ENCODE measurements around the gene CCDC86. TPM values are rescaled to one million over a fixed set of nuclear protein-coding genes. Genes with fewer than 3 reads are reported as not detected.

Gene CCDC86
- total RNA-seq, 4 donors from 2014 or later: 11.8 to 38.0 (median 24.4) TPM

DNA sequence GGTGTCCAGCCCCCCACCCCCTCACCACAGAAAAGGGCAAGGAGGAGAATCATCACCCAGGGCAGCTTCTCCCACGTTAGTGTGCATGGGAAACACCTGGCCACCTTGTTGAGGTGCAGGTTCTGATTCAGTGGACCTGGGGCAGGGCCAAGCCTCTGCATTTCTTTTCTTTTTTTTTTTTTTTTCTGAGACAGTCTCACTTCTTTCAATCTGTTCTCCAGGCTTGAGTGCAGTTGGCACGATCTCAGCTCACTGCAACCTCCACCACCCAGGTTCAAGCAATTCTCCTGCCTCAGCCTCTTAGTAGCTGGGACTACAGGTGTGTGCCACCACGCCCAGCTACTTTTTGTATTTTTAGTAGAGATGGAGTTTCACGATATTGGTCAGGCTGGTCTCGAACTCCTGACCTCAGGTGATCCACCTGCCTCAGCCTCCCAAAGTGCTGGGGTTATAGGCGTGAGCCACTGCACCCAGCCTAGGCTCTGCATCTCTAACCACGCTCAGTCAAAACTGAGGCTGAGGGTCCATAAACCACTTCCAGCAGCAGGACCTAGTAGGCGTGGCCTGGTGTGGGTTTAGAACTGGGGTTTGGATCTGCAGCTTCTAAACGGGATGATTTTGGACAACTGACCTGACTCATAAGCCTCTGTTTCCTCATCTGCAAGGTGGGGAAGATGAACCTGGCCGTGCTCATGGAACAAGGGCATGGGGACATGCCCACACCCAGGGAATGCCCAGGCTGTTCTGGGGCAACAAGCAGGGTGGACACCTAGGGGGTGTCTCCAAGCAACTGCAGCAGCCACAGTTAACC is 26.2 kb downstream of the CCDC86 start:
- DNase-seq: no peak
- intact Hi-C loops (cut with DNase I): no loop called here
- WGBS, 2 donors: 73 to 88% methylated on average over 9 of the region's 10 CpGs
- Histone ChIP-seq H3K4me3 (no peak overlapping the region), H3K36me3 (no peaks in the 10 kb centered on the region), H3K27ac (no peak overlapping the region), H3K27me3 (no peaks in the 10 kb centered on the region), H3K9me3 (no peaks in the 10 kb centered on the region), H3K4me1 (peaks cover 7 to 21% (median 8%) of the 10 kb centered on the region in 3 donors)
- TF ChIP-seq POLR2A (IDR thresholded peaks at IDR 0.05): no peak
- TF ChIP-seq, protein P1, sequence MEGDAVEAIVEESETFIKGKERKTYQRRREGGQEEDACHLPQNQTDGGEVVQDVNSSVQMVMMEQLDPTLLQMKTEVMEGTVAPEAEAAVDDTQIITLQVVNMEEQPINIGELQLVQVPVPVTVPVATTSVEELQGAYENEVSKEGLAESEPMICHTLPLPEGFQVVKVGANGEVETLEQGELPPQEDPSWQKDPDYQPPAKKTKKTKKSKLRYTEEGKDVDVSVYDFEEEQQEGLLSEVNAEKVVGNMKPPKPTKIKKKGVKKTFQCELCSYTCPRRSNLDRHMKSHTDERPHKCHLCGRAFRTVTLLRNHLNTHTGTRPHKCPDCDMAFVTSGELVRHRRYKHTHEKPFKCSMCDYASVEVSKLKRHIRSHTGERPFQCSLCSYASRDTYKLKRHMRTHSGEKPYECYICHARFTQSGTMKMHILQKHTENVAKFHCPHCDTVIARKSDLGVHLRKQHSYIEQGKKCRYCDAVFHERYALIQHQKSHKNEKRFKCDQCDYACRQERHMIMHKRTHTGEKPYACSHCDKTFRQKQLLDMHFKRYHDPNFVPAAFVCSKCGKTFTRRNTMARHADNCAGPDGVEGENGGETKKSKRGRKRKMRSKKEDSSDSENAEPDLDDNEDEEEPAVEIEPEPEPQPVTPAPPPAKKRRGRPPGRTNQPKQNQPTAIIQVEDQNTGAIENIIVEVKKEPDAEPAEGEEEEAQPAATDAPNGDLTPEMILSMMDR (IDR thresholded peaks at IDR 0.05): no peak

DNA sequence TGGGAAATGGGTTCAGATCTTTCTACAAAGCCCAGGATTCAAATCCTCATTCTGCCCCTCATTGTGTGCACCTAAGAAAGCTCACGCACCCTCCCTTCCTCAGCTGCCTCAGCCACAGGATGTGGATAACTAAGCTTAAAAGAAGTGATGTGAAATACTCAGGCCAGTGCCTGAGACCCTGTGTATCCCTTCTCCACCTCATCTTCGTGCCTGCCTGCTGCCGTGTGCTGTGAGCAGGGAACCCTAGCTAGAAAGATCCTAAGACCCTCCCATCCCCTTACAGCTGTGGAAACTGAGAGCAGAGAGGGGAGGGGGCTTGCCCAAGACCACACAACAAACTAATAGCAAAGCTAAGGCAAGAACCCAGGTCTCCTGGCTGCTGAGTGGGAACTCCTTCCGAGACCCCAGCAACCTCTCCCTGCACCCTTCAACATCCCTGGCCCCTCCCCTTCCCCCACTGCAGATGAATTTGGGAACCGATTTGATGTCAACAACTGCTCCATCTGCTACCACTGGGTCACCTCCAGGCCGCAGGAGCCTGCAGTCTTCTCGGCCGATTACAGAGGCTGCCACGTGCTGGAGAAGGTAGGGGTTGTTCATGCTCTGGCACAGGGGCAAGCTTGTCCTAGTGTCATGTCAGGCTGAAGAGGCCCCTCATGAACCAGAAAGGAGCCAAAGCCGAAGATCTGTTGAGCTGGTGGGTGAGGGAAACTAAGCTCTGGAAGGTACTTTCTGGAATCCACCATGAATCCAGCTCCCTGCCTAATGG is 27.0 kb downstream of the CCDC86 start:
- H3K9me3 ChIP-seq: no peaks in the 10 kb centered on the region
- DNase-seq: no peak
- no peak overlapping the region for H3K4me3 ChIP-seq
- no peak overlapping the region for H3K27ac ChIP-seq
- intact Hi-C loops (cut with DNase I): no loop called here
- WGBS, 2 donors: 80 to 89% methylated on average over 2 to 8 of the region's 10 CpGs
- H3K27me3 ChIP-seq: no peaks in the 10 kb centered on the region
- H3K4me1 ChIP-seq: peaks cover 7 to 24% (median 8%) of the 10 kb centered on the region in 3 donors
- TF ChIP-seq POLR2A (IDR thresholded peaks at IDR 0.05): no peak
- TF ChIP-seq, protein P1 (IDR thresholded peaks at IDR 0.05): no peak
- no peaks in the 10 kb centered on the region for H3K36me3 ChIP-seq

DNA sequence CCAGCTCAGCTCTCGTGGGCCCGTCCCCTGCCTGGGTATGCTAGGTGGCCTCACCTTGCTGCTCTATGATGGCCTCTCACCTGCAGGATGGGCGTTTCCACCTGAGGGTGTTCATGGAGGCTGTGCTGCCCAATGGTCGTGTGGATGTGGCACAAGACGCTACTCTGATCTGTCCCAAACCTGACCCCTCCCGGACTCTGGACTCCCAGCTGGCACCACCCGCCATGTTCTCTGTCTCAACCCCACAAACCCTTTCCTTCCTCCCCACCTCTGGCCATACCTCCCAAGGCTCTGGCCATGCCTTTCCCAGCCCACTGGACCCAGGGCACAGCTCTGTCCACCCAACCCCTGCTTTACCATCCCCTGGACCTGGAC is 27.5 kb downstream of the CCDC86 start:
- TF ChIP-seq, protein P1 (IDR thresholded peaks at IDR 0.05): no peak
- no peak for TF ChIP-seq POLR2A (IDR thresholded peaks at IDR 0.05)
- H3K27me3 ChIP-seq: no peaks in the 10 kb centered on the region
- WGBS, 2 donors: 92% methylated on average over 4 of the region's 7 CpGs; no CpG with 5 or more reads in 1 of the 2 donors
- intact Hi-C loops (cut with DNase I): no loop called here
- no peak overlapping the region for H3K4me3 ChIP-seq
- H3K9me3 ChIP-seq: no peaks in the 10 kb centered on the region
- peaks cover 7 to 24% (median 8%) of the 10 kb centered on the region in 3 donors for H3K4me1 ChIP-seq
- H3K36me3 ChIP-seq: no peaks in the 10 kb centered on the region
- no peak overlapping the region for H3K27ac ChIP-seq
- no peak for DNase-seq

DNA sequence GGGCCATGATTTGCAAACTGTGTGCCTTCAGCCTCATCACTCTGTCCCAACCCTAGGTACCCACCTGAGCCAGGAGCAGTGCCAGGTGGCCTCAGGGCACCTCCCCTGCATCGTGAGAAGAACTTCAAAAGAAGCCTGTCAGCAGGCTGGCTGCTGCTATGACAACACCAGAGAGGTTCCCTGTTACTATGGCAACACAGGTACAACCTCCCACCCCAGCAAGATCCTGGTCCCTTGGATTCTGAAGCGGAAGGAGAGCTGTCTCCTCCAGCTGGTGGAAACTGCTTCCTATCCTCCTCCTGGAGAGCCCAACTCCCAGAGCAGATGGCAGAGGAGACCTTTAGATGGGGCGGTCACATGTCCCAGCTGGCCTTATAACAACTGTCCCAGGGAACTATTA is 28.4 kb downstream of the CCDC86 start:
- intact Hi-C loops (cut with DNase I): no loop called here
- no peak for DNase-seq
- no peak for TF ChIP-seq POLR2A (IDR thresholded peaks at IDR 0.05)
- TF ChIP-seq, protein P1 (IDR thresholded peaks at IDR 0.05): no peak
- Histone ChIP-seq H3K27me3 (no peaks in the 10 kb centered on the region), H3K36me3 (no peaks in the 10 kb centered on the region), H3K9me3 (no peaks in the 10 kb centered on the region), H3K4me1 (peaks cover 7 to 24% (median 8%) of the 10 kb centered on the region in 3 donors), H3K27ac (no peak overlapping the region), H3K4me3 (no peak overlapping the region)
- WGBS, 2 donors: 78 to 90% methylated on average over 2 to 3 of the region's 3 CpGs
